Lower leg skin (tissue), 4 donors: ENCODE measurements around the gene CEP112. TPM values are rescaled to one million over a fixed set of nuclear protein-coding genes. Genes with fewer than 3 reads are reported as not detected.

ENCODE experiments used
- DNase-seq, 2 donors: peaks; one replicate each; pipeline ENCODE4 v3.0.0-alpha.2; 2019; ENCODE audit warnings: low spot score in 2 of 2
- H3K4me3 ChIP-seq: fragments of 200-600 bp; sonication (generic); 2 replicates; pipeline ENCODE4 v1.5.1; 2017; ENCODE audit warnings: mild to moderate bottlenecking, low read depth; ENCODE audit not compliant: poor library complexity, severe bottlenecking
- CTCF ChIP-seq, 3 donors: fragments of 450-650 bp; IDR thresholded peaks; one replicate each; pipeline ENCODE4 v1.5.1; 2016; ENCODE audit warnings: antibody characterized with exemption in 3 of 3, mild to moderate bottlenecking in 3 of 3, moderate library complexity in 2 of 3
- POLR2A ChIP-seq, 2 donors: fragments of 450-650 bp; IDR thresholded peaks; one replicate each; pipeline ENCODE4 v1.6.1; 2016 to 2017; ENCODE audit warnings: antibody characterized with exemption in 2 of 2, mild to moderate bottlenecking in 1 of 2, moderate library complexity in 1 of 2
- WGBS, 2 donors: methylation state at CpG; one replicate each; pipeline ENCODE4 v1.1.5; 2018; 5-methylcytosine and 5-hydroxymethylcytosine counted together
- intact Hi-C: fragments of 100-400 bp; cut with DNase I; formaldehyde crosslinking; loops from one replicate; pipeline ENCODE4 v1.15.0; 2023; ENCODE audit warnings: low total_unique reads
- total RNA-seq, 4 donors: library from RNA; depleted of rRNA; stranded (reverse); fragments of >200 nt; gene quantifications; one replicate each; pipeline ENCODE4 v1.1.0, GENCODE V29; 2016

Gene CEP112
- total RNA-seq, 4 donors from 2014 or later: 1.6 to 7.6 (median 3.6) TPM

DNA sequence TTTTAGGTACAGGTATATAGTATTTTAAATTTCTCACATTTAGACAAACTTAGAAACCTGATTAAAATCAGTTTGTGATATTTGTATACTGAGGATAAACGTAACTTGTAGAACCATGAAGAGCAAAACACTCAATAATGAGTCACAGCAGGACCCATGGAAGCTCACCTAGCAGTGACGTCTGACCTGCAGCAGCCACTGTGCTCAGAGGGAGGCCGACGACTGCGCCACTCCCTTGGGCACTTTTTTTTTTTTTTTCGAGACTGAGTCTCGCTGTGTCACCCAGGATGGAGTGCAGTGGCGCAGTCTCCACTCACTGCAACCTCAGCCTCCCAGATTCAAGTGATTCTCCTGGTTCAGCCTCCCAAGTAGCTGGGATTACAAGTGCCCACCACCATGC is 524.3 kb downstream of the CEP112 start:
- DNase-seq: no peak
- intact Hi-C loops: no loop called here
- 92 to 95% methylated on average over 8 of the region's 8 CpGs for WGBS, 2 donors
- no peak overlapping the region for H3K4me3 ChIP-seq
- TF ChIP-seq POLR2A (IDR thresholded peaks at IDR 0.05): no peak
- no peak for TF ChIP-seq CTCF (IDR thresholded peaks at IDR 0.05)

GRCh38 chr17:65666876-65667321 is 525.0 kb downstream of the CEP112 start:
- DNase-seq: no peak
- 79 to 81% methylated on average over 1 of the region's 1 CpG for WGBS, 2 donors
- no peak for TF ChIP-seq POLR2A (IDR thresholded peaks at IDR 0.05)
- no peak overlapping the region for H3K4me3 ChIP-seq
- intact Hi-C loops: no loop called here

DNA sequence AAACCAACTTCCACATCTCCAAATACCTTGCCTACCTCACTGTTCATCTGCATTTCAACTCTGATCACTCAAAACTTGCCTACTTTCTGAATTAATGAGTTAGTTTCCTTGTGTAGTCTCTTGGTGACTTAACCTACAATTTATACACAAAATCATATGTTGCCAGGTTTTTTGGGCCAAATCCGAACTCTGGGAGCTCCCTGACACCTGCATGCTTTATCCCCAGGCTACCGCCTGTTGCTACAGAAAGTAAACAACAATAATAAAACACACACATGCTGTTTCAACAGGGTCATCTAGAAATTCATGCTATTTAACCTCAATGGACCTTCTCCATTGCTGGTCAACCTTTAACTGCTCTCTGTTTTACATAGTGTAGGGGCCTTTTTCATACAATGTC is 526.0 kb downstream of the CEP112 start:
- no peak for DNase-seq
- 73 to 77% methylated on average over 2 of the region's 2 CpGs for WGBS, 2 donors
- TF ChIP-seq POLR2A (IDR thresholded peaks at IDR 0.05) (no peak), CTCF (IDR thresholded peaks at IDR 0.05) (no peak)
- no peak overlapping the region for H3K4me3 ChIP-seq
- intact Hi-C loops: no loop called here

DNA sequence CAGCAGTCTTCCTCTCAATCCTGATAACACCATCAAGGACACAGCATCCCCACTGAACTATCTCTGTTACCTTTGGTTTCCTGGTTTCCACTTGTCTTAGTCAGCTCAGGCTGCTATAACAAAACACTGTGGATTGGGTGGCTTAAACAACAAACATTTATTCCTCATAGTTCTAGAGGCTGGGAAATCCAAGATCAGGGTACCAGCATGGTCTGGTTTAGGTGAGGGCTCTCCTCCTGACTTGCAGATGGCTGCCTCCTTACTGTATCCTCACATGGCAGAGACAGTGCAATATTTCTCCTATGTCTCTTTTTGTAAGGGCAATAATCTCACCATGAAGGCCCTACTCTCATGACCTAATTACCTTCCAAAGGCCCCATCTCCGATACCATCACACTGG is 527.2 kb downstream of the CEP112 start:
- DNase-seq: no peak
- no peak overlapping the region for H3K4me3 ChIP-seq
- intact Hi-C loops: no loop called here
- TF ChIP-seq POLR2A (IDR thresholded peaks at IDR 0.05) (no peak), CTCF (IDR thresholded peaks at IDR 0.05) (no peak)
- 100% methylated on average over 1 of the region's 1 CpG for WGBS, 2 donors

DNA sequence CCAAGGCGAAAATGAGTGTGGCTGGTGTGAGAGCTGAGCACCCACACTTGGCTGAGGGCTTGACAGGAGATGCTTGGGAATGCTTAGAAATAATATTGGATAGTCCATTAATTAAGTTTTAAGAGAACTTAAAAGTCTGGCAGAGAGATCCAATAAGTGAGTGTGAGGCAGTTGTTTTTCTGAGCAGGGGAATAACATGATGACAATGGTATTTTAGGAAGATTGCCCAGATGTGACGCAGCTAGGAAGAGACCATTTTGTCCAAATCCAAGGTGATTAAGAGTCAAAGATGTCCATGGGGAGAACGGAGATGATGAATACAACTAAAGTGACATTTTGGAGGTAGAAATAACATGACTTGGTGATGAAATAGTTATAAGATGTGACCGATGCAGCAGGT is 527.7 kb downstream of the CEP112 start:
- intact Hi-C loops: no loop called here
- H3K4me3 ChIP-seq: no peak overlapping the region
- no peak for DNase-seq
- 87 to 92% methylated on average over 4 of the region's 4 CpGs for WGBS, 2 donors
- no peak for TF ChIP-seq CTCF (IDR thresholded peaks at IDR 0.05)
- TF ChIP-seq POLR2A (IDR thresholded peaks at IDR 0.05): no peak

DNA sequence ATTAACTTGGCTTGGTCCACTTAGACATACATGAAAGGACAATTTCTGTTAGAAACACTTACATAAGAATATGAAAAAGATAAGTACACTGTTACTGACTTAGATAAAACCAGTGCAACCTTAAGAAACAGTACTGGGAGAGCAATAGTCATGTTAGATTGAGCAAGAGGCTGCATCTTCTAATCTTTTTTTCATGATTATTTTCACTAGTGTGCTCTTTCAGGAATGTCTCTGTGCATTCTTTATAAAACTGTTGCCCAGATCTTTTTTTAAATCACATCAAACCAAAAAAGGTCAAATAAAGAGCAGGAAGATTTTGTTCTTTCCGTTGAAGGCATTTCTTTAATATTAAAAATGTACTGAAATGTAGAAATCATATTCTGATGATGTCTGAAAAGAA is 529.7 kb downstream of the CEP112 start:
- H3K4me3 ChIP-seq: no peak overlapping the region
- no peak for DNase-seq
- 53 to 59% methylated on average over 1 of the region's 1 CpG for WGBS, 2 donors
- TF ChIP-seq CTCF (IDR thresholded peaks at IDR 0.05) (no peak), POLR2A (IDR thresholded peaks at IDR 0.05) (no peak)
- intact Hi-C loops: no loop called here
